OCI-LY3 (cell line): ENCODE data around the gene NCDN.

Source experiments
- EZH2phosphoT487 ChIP-seq: fragments of 200-600 bp; shearing (Covaris generic); IDR thresholded peaks from 2 replicates; pipeline ENCODE4 v1.6.1; 2018; ENCODE audit warnings: antibody characterized with exemption, mixed run types, low read depth
- TF ChIP-seq, protein P1 (sequence below): fragments of 200-600, 300-600 bp; sonication (generic); IDR thresholded peaks from 2 replicates; pipeline ENCODE4 v1.5.1; 2014; ENCODE audit warnings: antibody characterized with exemption, low read length, low read depth

DNA sequence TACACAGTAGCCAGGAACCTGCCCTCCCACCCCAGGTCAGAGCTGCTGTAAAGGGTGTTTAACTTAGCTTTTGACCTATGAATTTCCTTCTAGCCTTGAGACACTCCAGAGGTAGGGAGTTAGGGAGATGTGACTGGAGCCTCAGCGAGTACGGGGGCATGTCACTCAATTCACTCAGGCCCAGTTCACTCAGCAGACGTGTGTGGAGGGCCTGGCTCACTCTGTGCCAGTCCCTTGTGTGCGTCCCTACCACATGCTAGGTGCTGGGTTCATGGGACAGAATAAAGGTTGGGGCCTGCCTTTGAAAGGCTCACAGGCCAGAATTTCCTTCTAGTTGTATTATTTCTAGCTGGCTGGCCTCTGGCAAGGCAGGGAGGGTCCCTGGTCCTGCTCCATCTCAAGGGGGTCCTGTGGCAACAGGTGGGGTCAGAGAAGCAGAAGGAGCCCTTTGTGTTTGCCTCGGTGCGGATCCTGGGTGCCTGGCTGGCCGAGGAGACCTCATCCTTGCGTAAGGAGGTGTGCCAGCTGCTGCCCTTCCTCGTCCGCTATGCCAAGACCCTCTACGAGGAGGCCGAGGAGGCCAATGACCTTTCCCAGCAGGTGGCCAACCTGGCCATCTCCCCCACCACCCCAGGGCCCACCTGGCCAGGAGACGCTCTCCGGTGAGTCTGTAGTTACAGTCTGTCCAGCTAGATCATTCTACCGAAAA lies 4.5 kb downstream of the NCDN start:
- TF ChIP-seq, protein P1, sequence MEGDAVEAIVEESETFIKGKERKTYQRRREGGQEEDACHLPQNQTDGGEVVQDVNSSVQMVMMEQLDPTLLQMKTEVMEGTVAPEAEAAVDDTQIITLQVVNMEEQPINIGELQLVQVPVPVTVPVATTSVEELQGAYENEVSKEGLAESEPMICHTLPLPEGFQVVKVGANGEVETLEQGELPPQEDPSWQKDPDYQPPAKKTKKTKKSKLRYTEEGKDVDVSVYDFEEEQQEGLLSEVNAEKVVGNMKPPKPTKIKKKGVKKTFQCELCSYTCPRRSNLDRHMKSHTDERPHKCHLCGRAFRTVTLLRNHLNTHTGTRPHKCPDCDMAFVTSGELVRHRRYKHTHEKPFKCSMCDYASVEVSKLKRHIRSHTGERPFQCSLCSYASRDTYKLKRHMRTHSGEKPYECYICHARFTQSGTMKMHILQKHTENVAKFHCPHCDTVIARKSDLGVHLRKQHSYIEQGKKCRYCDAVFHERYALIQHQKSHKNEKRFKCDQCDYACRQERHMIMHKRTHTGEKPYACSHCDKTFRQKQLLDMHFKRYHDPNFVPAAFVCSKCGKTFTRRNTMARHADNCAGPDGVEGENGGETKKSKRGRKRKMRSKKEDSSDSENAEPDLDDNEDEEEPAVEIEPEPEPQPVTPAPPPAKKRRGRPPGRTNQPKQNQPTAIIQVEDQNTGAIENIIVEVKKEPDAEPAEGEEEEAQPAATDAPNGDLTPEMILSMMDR: no peak
- no peak for TF ChIP-seq EZH2phosphoT487
